GM12801 (cell line): Measurements from ENCODE around the gene KREMEN2.
A peak's percentile ranks its signal among the peaks of the same experiment; 100 is the strongest.

Source experiments
- CTCF ChIP-seq: IDR thresholded peaks from one replicate; pipeline ENCODE4 v1.5.1; 2011; ENCODE audit warnings: control low read depth; ENCODE audit not compliant: insufficient read length; ENCODE audit errors: extremely low read depth

KREMEN2 gene

GRCh38 chr16:2926650-2926999 is 37.5 kb upstream of the KREMEN2 start:
- TF ChIP-seq CTCF: no peak

GRCh38 chr16:2927010-2927646 is 36.9 kb upstream of the KREMEN2 start:
- TF ChIP-seq CTCF: peak; percentile 35

GRCh38 chr16:2928796-2929195 is 35.3 kb upstream of the KREMEN2 start:
- TF ChIP-seq CTCF: no peak

GRCh38 chr16:2929693-2930092 is 34.4 kb upstream of the KREMEN2 start:
- TF ChIP-seq CTCF: no peak

GRCh38 chr16:2930236-2930635 is 33.8 kb upstream of the KREMEN2 start:
- TF ChIP-seq CTCF: no peak

GRCh38 chr16:2933136-2933535 is 30.9 kb upstream of the KREMEN2 start:
- no peak for TF ChIP-seq CTCF

- no peak for TF ChIP-seq CTCF
Observed at GRCh38 chr16:2933701-2934100, 30.4 kb upstream of the KREMEN2 start.
